ENCODE data around the gene PHKA2.

DNA sequence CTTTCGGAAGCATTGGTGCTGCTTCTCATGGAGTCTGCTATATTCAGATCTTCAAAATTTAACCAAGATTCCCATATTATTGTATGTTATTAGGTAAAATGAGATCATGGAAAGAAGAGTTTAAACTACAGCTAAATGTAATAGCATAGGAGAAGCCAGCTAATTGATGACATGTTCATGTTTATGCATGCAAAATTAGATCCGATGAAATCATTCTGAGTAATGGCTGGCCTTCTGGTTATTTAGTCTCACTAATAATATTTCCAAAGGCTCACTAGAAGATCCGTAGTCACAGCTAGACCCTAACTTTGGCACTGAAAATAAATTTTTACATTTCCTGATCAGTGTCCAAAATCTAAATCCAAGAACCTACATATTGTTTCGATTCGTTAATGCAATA, 19.8 kb upstream of the PHKA2 start:
- TF ChIP-seq POLR2AphosphoS5 (IDR thresholded peaks at IDR 0.05): no peak
- TF ChIP-seq, protein P1, sequence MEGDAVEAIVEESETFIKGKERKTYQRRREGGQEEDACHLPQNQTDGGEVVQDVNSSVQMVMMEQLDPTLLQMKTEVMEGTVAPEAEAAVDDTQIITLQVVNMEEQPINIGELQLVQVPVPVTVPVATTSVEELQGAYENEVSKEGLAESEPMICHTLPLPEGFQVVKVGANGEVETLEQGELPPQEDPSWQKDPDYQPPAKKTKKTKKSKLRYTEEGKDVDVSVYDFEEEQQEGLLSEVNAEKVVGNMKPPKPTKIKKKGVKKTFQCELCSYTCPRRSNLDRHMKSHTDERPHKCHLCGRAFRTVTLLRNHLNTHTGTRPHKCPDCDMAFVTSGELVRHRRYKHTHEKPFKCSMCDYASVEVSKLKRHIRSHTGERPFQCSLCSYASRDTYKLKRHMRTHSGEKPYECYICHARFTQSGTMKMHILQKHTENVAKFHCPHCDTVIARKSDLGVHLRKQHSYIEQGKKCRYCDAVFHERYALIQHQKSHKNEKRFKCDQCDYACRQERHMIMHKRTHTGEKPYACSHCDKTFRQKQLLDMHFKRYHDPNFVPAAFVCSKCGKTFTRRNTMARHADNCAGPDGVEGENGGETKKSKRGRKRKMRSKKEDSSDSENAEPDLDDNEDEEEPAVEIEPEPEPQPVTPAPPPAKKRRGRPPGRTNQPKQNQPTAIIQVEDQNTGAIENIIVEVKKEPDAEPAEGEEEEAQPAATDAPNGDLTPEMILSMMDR (IDR thresholded peaks at IDR 0.05): no peak

Data from sigmoid colon (tissue), 4 donors.